Glomerular visceral epithelial cell (primary cell): ENCODE data around the gene C11orf24.

ENCODE experiments used
- DNase-seq: peaks from one replicate; pipeline ENCODE4 v3.0.0-alpha.2; 2016; ENCODE audit errors: extremely low spot score

C11orf24 gene

GRCh38 chr11:68270196-68271022 is 1.4 kb downstream of the C11orf24 start:
- DNase-seq = no peak

- peak; percentile 76 for DNase-seq
These were observed 2.2 kb downstream of the C11orf24 start for GRCh38 chr11:68269414-68270081.

- no peak for DNase-seq
These were observed 3.9 kb downstream of the C11orf24 start for GRCh38 chr11:68267881-68268240.

- no peak for DNase-seq
These were observed 4.6 kb downstream of the C11orf24 start for GRCh38 chr11:68266936-68267880.

GRCh38 chr11:68266121-68266891 is 5.5 kb downstream of the C11orf24 start:
- no peak for DNase-seq

GRCh38 chr11:68264741-68265540 is 6.8 kb downstream of the C11orf24 start:
- DNase-seq = no peak

GRCh38 chr11:68264244-68264643 is 7.5 kb downstream of the C11orf24 start:
- no peak for DNase-seq

- DNase-seq = no peak
These were observed 8.2 kb downstream of the C11orf24 start for GRCh38 chr11:68263444-68264035.

- no peak for DNase-seq
These were observed 9.3 kb downstream of the C11orf24 start for GRCh38 chr11:68262544-68262827.

GRCh38 chr11:68261749-68262543 is 9.8 kb downstream of the C11orf24 start:
- no peak for DNase-seq

- no peak for DNase-seq
These were observed 10.8 kb downstream of the C11orf24 start for GRCh38 chr11:68261006-68261405.

GRCh38 chr11:68260484-68260883 is 11.3 kb downstream of the C11orf24 start:
- no peak for DNase-seq

GRCh38 chr11:68259122-68259959 is 12.4 kb downstream of the C11orf24 start:
- no peak for DNase-seq

GRCh38 chr11:68258363-68258765 is 13.4 kb downstream of the C11orf24 start:
- DNase-seq = no peak

GRCh38 chr11:68257477-68258362 is 14.1 kb downstream of the C11orf24 start:
- peak; percentile 89 for DNase-seq

- peak; percentile 11 for DNase-seq
These were observed 15.4 kb downstream of the C11orf24 start for GRCh38 chr11:68256331-68256741.

- no peak for DNase-seq
These were observed 16.2 kb downstream of the C11orf24 start for GRCh38 chr11:68255526-68255925.

GRCh38 chr11:68254421-68254820 is 17.4 kb downstream of the C11orf24 start:
- DNase-seq = no peak
